Esophagus mucosa (tissue), 1 donor: Measurements from ENCODE around the gene NR2C1. TPM values are rescaled to one million over a fixed set of nuclear protein-coding genes. Genes with fewer than 3 reads are reported as not detected.
"Not testable (repeated sequence)": the region's sequence is repeated elsewhere in the genome, so short reads cannot be mapped to it uniquely, and the experiment has no call there.

Source experiments
- ATAC-seq: fragments of 200-7000 bp; cut with Tn5 transposase; one replicate; pipeline ENCODE4 v1.9.1; 2020
- total RNA-seq: library from RNA; stranded (reverse); gene quantifications from one replicate; pipeline ENCODE4 v1.2.4, GENCODE V29; 2023
- donor health status: DM: yes; HTN: yes; CAD: no.

NR2C1 gene
- 13.0 TPM for total RNA-seq

GRCh38 chr12:95072900-95073697 is at the start of gene NR2C1:
Gene NR2C1 (minus strand): TSS chr12:95073618. CDS start chr12:95067384, 6,234 bp downstream.
- peak; percentile 97 for ATAC-seq

DNA sequence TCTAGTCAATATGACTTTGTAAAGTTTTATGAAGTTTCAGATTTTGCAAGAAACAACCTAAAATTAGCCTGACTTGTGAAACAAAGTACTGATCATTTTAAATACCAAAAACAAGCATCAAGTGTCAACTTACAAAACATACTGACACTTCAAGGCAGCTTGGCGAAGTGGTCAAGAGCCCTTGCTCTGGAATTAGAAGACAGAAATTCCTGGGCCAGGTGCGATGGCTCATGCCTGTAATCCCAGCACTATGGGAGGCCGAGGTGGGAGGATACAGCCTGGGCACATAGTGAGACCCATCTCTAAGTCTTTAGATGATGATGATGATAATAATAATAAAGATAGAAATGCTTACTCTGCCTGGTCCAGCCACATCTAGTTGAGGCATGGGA is 45.4 kb upstream of the NR2C1 start:
- ATAC-seq = no peak

DNA sequence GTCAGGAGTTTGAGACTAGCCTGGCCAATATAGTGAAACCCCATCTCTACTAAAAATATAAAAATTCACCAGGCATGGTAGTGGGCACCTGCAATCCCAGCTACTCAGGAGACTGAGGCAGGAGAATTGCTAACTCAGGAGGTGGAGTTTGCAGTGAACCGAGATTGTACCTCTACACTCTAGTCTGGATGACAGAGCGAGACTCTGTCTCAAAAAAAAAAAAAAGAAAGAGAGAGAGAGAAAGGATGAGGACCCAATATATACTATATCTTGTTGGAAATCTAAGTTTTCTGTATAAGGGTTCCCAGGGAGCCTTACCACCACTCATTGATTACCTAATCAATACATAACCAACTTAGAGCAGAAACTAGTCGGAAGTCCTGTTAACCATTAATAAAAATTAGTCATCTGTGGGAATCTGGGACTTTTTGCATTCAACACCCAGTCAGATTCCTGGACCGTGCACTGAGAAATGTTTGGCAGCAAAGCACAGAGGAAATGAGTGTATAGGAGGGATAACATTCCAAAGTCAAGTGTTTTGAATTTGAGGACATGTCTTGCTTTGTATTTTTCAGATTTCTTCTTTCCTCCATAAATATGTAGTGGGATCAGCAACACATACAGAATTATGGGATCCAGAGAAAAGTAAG is 44.8 kb upstream of the NR2C1 start:
- no peak for ATAC-seq

DNA sequence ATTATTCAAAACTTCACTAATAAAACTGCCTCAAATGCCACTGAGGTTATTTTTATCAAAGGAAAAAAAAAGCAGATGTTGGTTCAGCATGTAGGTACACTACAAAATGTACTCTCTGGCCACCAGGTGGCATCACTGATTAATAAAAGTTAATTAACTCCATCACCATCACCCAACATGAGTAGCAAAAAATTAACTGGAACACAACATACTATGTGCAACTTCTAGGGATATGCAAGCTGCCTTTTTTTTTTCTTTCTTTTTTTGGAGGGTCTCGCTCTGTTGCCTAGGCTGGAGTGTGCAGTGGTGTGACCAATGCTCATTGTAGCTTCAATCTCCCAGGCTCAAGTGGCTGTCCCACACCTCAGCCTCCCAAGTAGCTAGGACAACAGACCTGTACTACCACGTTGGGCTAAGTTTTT is 43.8 kb upstream of the NR2C1 start:
- peak; percentile 71 for ATAC-seq

- peak; percentile 100 for ATAC-seq
These were observed 43.4 kb upstream of the NR2C1 start for GRCh38 chr12:95116773-95117172.

DNA sequence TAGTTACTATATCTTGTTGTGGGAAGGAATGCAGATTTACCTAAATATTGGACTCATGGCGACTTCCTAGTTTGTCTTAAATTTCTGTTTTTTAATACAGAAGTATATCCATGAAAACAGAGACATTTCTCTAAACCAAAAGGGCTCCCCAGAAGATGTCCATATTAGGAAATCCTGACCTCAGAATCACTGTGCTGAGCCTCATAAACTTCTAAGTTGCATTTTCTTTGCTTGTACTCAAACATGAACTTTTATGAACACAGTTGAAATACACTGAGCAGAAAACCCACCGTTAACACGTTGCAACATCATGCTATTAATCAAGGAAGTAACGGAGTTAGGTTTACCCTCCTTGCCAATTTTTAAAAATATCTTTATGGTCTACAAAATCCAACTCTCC is 42.9 kb upstream of the NR2C1 start:
- no peak for ATAC-seq

GRCh38 chr12:95115641-95116040 is 42.2 kb upstream of the NR2C1 start:
- no peak for ATAC-seq

GRCh38 chr12:95114766-95115405 is 41.5 kb upstream of the NR2C1 start:
- peak; percentile 41 for ATAC-seq

DNA sequence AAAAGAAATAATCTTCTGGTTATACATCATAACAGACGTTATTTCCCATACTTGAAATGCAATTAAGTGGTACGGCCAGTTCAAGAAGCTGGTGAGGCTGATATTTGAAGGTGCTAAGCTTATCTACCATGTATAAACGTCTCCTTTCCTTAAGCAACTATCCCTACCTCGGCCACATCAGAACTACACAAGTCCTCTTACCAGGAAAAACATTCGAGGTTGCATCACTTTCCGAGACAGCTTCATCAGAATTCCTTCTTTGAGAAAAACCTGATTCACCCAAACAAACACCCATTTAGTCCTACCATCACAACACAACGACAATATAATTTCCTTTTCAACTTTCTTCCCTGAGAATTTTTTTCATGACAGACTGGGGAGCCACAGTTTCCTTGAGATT is 33.9 kb upstream of the NR2C1 start:
- ATAC-seq = no peak

DNA sequence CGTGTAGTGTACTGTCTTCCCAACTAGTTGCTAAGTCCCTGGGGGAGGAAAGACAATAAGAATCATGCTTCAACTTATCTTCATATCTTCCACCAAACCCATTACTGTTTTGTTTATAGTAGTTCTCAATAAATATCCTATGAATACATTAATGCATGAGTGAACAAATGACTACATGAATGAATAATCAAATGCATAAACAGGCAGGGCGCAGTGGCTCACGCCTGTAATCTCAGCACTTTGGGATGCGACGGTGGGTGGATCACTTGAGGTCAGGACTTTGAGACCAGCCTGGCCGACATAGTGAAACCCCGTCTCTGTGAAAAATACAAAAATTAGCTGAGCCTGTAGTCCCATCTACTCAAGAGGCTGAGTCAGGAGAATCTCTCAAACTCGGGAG is 32.1 kb upstream of the NR2C1 start:
- ATAC-seq = no peak

GRCh38 chr12:95104919-95105452 is 31.6 kb upstream of the NR2C1 start:
- ATAC-seq = no peak

DNA sequence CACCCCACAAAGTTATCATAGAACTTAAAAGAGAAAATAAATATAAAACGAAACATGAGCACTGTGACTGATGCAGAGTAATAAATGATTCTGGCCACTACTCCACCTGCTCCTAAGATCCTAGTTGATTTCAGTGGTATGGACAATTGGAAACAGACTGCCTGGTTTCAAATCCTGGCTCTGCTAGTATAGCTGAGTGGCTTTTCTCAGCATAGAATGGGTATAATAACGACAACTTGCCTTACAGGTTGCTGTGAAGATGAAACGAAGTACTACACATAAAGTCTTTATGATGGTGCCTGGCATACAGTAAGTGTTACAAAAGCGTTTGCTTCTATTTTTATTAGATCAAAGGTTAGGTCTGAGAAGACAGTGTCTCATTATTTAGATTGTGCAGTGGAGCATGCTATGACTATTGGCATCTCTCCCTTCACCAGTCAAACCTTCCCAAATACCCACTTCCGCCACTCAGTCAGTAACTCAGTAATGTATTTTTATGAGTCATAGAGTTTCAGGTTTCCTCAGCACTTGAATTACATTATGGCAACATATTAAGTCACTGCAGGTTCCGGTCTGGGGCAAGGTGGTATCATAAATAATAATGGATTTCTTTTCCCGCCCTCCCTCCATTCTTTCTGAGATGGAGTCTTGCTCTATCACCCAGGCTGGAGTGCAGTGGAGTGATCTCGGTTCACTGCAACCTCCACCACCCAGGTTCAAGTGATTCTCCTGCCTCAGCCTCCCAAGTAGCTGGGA is 29.7 kb upstream of the NR2C1 start:
- peak; percentile 99 for ATAC-seq

DNA sequence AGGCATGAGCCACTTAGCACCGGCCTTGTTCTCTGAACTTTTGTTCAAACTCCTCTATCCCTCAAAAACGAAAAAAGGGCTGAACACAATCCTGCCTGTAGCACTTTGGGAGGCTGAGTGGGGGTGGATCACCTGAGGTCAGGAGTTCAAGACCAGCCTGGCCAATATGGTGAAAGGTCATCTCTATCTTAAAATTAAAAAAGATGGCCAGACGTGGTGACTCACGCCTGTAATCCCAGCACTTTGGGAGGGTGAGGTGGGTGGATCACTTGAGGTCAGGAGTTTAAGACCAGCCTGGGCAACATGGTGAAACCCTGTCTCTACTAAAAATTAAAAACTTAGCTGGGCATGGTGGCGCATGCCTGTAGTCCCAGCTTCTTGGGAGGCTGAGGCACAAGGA is 28.5 kb upstream of the NR2C1 start:
- ATAC-seq = not testable (repeated sequence)

GRCh38 chr12:95100264-95101190 is 27.1 kb upstream of the NR2C1 start:
- no peak for ATAC-seq

DNA sequence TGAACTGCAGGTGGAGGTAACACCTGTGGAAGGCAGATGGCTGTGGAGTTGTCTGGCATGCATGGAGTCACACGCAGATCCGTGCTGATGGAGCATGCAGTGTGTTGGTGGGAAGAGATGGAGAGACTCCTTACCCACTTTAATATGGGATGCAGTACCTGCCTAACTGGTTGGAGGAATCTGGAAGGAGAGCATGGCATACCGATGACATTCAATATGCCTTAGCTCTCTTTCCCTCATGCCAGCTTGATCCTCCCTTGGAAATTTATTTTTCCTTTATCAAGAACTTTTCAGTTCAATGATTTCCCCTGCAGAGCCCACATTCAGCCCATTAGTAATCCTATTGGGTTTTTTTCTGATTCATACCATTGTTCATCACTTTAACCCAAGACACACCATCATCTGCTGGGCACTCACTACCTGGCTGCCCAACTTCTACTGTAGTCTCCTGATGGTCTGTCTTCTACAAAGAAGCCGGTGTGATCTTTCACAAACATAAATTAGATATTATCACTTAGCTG is 25.9 kb upstream of the NR2C1 start:
- no peak for ATAC-seq

DNA sequence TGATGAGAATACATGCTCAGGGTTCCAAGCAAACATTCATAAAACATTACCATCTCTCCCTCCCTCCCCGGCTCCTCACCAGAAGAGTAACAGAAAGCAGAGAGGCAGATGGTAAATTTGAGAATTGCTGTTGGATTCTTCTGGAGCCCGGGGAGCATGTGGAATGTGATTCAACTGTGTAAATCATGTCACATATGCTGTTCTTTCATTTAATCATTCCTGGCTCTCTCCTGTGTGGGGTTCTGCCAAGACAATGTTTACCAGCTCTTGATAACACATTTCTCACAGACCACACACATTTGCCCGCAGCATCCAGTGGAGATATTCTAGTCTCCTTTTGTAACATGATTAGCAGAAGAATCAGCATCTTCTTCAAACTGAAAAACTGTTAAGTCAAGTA is 23.4 kb upstream of the NR2C1 start:
- no peak for ATAC-seq

GRCh38 chr12:95096378-95096777 is 23.0 kb upstream of the NR2C1 start:
- ATAC-seq = no peak

GRCh38 chr12:95095866-95096265 is 22.4 kb upstream of the NR2C1 start:
- not testable (repeated sequence) for ATAC-seq

DNA sequence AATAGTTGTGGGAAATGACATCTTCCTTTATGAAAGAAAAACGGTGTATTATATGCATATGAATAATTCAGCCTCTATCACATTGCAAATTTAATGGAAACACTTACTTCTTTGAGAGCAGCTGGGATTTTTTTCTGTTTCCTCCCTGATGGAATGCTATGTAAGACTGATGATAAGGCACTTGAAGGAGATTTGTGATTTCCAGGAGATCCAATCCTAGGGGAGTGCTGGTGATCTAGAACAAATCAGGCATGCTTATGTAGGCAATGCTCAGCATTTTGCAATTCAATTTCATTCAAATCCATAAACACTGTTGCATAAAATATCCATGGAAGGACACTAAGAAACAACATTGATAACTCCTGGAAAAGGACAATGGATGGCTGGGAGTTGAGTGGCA is 16.0 kb upstream of the NR2C1 start:
- no peak for ATAC-seq

GRCh38 chr12:95088379-95088778 is 15.0 kb upstream of the NR2C1 start:
- no peak for ATAC-seq

DNA sequence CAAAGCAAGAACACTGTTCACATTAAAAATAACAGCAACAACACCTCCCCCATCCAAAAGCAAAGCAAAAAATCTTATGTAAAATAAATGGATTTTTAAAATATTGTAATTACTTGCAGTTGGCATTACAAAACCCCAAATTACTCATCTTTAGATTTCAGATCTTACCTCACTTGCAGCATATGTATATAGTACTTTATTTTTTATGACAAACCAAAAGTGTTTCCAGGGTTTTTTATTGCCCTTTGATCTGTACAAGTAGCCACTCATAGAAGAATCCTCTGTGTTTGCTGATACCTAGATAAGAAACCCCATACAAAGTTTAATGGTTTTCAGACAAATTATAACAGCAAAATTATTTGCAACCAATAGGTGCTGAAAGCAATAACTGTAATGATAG is 12.2 kb upstream of the NR2C1 start:
- no peak for ATAC-seq
